COLO829 (cell line): ENCODE measurements around the gene ANO4.
"Not testable (repeated sequence)": the region's sequence is repeated elsewhere in the genome, so short reads cannot be mapped to it uniquely, and the experiment has no call there.

ENCODE experiments used
- DNase-seq: peaks from one replicate; pipeline ENCODE4 v3.0.0; 2012; ENCODE audit warnings: low spot score

ANO4 gene

GRCh38 chr12:101097829-101098580 lies 303.4 kb downstream of the ANO4 start:
- no peak for DNase-seq

- DNase-seq, result no peak
These were observed 312.6 kb downstream of the ANO4 start for GRCh38 chr12:101107032-101107763.

- DNase-seq, result no peak
These were observed 313.6 kb downstream of the ANO4 start for GRCh38 chr12:101108130-101108529.

- DNase-seq, result no peak
These were observed 316.3 kb downstream of the ANO4 start for GRCh38 chr12:101110866-101111265.

GRCh38 chr12:101111441-101111840 lies 316.9 kb downstream of the ANO4 start:
- DNase-seq, result no peak

GRCh38 chr12:101115326-101115725 lies 320.8 kb downstream of the ANO4 start:
- DNase-seq, result no peak

- no peak for DNase-seq
These were observed 322.3 kb downstream of the ANO4 start for GRCh38 chr12:101116911-101117310.

- no peak for DNase-seq
These were observed 323.3 kb downstream of the ANO4 start for GRCh38 chr12:101117842-101118241.

GRCh38 chr12:101127521-101128219 lies 333.1 kb downstream of the ANO4 start:
- DNase-seq, result no peak

GRCh38 chr12:101145777-101146431 lies 351.3 kb downstream of the ANO4 start:
- DNase-seq, result not testable (repeated sequence)

- DNase-seq, result no peak
These were observed 370.7 kb downstream of the ANO4 start for GRCh38 chr12:101165319-101165718.

GRCh38 chr12:101166866-101167265 lies 372.3 kb downstream of the ANO4 start:
- peak; percentile 37 for DNase-seq

GRCh38 chr12:101168001-101168400 lies 373.4 kb downstream of the ANO4 start:
- no peak for DNase-seq

GRCh38 chr12:101172316-101172715 lies 377.7 kb downstream of the ANO4 start:
- DNase-seq, result peak; percentile 13

GRCh38 chr12:101173197-101173749 lies 378.7 kb downstream of the ANO4 start:
- DNase-seq, result no peak

GRCh38 chr12:101174541-101174940 lies 380.0 kb downstream of the ANO4 start:
- no peak for DNase-seq
